AG09319 (cell line): ENCODE results near the gene FKBP6.
"Not testable (repeated sequence)": the region's sequence is repeated elsewhere in the genome, so short reads cannot be mapped to it uniquely, and the experiment has no call there.

Experiments
- DNase-seq: peaks from one replicate; pipeline ENCODE4 v3.0.0-alpha.2; 2010; ENCODE audit warnings: low read depth; ENCODE audit errors: extremely low read depth
- CTCF ChIP-seq: IDR thresholded peaks from 2 replicates; pipeline ENCODE4 v1.5.1; 2011; ENCODE audit warnings: low read depth, mild to moderate bottlenecking, inconsistent platforms, low read length, moderate library complexity

FKBP6 gene

GRCh38 chr7:73324081-73324845 lies 3.7 kb upstream of the FKBP6 start:
- TF ChIP-seq CTCF = peak; percentile 53
- DNase-seq = peak; percentile 10

GRCh38 chr7:73325424-73325823 lies 2.5 kb upstream of the FKBP6 start:
- not testable (repeated sequence) for DNase-seq

- not testable (repeated sequence) for DNase-seq
Measured at GRCh38 chr7:73327449-73327848, 512 bp upstream of the FKBP6 start.

GRCh38 chr7:73328696-73329095 lies 735 bp downstream of the FKBP6 start:
- no peak for TF ChIP-seq CTCF

GRCh38 chr7:73329861-73330581 lies 2.1 kb downstream of the FKBP6 start:
- DNase-seq = no peak
- no peak for TF ChIP-seq CTCF

More at GRCh38 chr7:73328696-73329095, 735 bp downstream of the FKBP6 start:
- DNase-seq = no peak

- no peak for DNase-seq
- no peak for TF ChIP-seq CTCF
Measured at GRCh38 chr7:73330772-73331171, 2.8 kb downstream of the FKBP6 start.

- no peak for TF ChIP-seq CTCF
- DNase-seq = no peak
Measured at GRCh38 chr7:73332447-73332846, 4.5 kb downstream of the FKBP6 start.

- DNase-seq = no peak
- TF ChIP-seq CTCF = no peak
Measured at GRCh38 chr7:73338321-73338720, 10.4 kb downstream of the FKBP6 start.
